HepG2 (cell line): ENCODE data around the gene NADK2. TPM values are rescaled to one million over a fixed set of nuclear protein-coding genes. Genes with fewer than 3 reads are reported as not detected.
A peak's percentile ranks its signal among the peaks of the same experiment; 100 is the strongest.

ENCODE experiments used
- AGO1 ChIP-seq: fragments of 200-400 bp; formaldehyde crosslinking; IDR thresholded peaks from 2 replicates; pipeline ENCODE4 v1.6.1; 2017; ENCODE audit warnings: mild to moderate bottlenecking, low read depth, low read length, moderate library complexity; ENCODE audit not compliant: poor library complexity, severe bottlenecking
- ATRX ChIP-seq: sonication (generic); formaldehyde crosslinking; IDR thresholded peaks from 2 replicates; pipeline ENCODE4 v1.4.0; 2020; ENCODE audit warnings: missing genetic modification reagents, borderline replicate concordance
- CENPX ChIP-seq: sonication (generic); formaldehyde crosslinking; IDR thresholded peaks from 2 replicates; pipeline ENCODE4 v1.9.0; 2021; ENCODE audit warnings: mild to moderate bottlenecking, missing genetic modification reagents, moderate library complexity
- CHCHD3 ChIP-seq: sonication (generic); formaldehyde crosslinking; IDR thresholded peaks from 2 replicates; pipeline ENCODE4 v1.8.0; 2022; ENCODE audit warnings: mild to moderate bottlenecking, missing genetic modification reagents, moderate library complexity
- ETS1 ChIP-seq: sonication (generic); formaldehyde crosslinking; IDR thresholded peaks from 2 replicates; pipeline ENCODE4 v1.4.0; 2020; ENCODE audit warnings: missing genetic modification reagents
- ETV5 ChIP-seq: IDR thresholded peaks from 2 replicates; pipeline ENCODE4 v1.6.1; 2018; ENCODE audit warnings: missing biosample characterization, missing genetic modification reagents, inconsistent platforms, borderline replicate concordance
- HOXA3 ChIP-seq: sonication (generic); formaldehyde crosslinking; IDR thresholded peaks from 2 replicates; pipeline ENCODE4 v1.5.0; 2020; ENCODE audit warnings: missing genetic modification reagents
- NCOA2 ChIP-seq: sonication (generic); formaldehyde crosslinking; IDR thresholded peaks from 2 replicates; pipeline ENCODE4 v1.8.0; 2022; ENCODE audit warnings: inconsistent platforms
- NCOR1 ChIP-seq: fragments of 200-600 bp; sonication (generic); IDR thresholded peaks from 2 replicates; pipeline ENCODE4 v1.7.0; 2017; ENCODE audit warnings: antibody characterized with exemption, low read length, borderline replicate concordance
- NFE2 ChIP-seq: sonication (generic); formaldehyde crosslinking; IDR thresholded peaks from 2 replicates; pipeline ENCODE4 v1.4.0; 2020; ENCODE audit warnings: missing genetic modification reagents
- NFKB2 ChIP-seq: sonication (generic); formaldehyde crosslinking; IDR thresholded peaks from 2 replicates; pipeline ENCODE4 v1.4.0; 2020; ENCODE audit warnings: missing genetic modification reagents, borderline replicate concordance
- NR3C1 ChIP-seq: sonication (generic); formaldehyde crosslinking; IDR thresholded peaks from 2 replicates; pipeline ENCODE4 v1.4.0; 2020; ENCODE audit warnings: missing genetic modification reagents
- RNF219 ChIP-seq: sonication (generic); formaldehyde crosslinking; IDR thresholded peaks from 2 replicates; pipeline ENCODE4 v1.5.0; 2020; ENCODE audit warnings: mild to moderate bottlenecking, missing genetic modification reagents
- SETDB1 ChIP-seq: sonication (generic); formaldehyde crosslinking; IDR thresholded peaks from 2 replicates; pipeline ENCODE4 v1.5.1; 2020; ENCODE audit warnings: missing genetic modification reagents, mild to moderate bottlenecking, borderline replicate concordance
- SIX1 ChIP-seq: sonication (generic); formaldehyde crosslinking; IDR thresholded peaks from 2 replicates; pipeline ENCODE4 v1.4.0; 2020; ENCODE audit warnings: missing genetic modification reagents, borderline replicate concordance
- ZBTB1 ChIP-seq: sonication (generic); formaldehyde crosslinking; IDR thresholded peaks from 2 replicates; pipeline ENCODE4 v1.4.0; 2020; ENCODE audit warnings: missing genetic modification reagents, borderline replicate concordance
- ZBTB20 ChIP-seq: sonication (generic); formaldehyde crosslinking; IDR thresholded peaks from 2 replicates; pipeline ENCODE4 v1.8.1; 2023; ENCODE audit warnings: missing genetic modification reagents, low read depth, mild to moderate bottlenecking, borderline replicate concordance
- ZBTB3 ChIP-seq: sonication (generic); formaldehyde crosslinking; IDR thresholded peaks from 2 replicates; pipeline ENCODE4 v1.4.0; 2020; ENCODE audit warnings: low read depth, mild to moderate bottlenecking, moderate library complexity, missing genetic modification reagents, borderline replicate concordance
- ZBTB33 ChIP-seq: sonication (generic); formaldehyde crosslinking; IDR thresholded peaks from 2 replicates; pipeline ENCODE4 v1.4.0; 2020; ENCODE audit warnings: missing genetic modification reagents
- ZBTB7B ChIP-seq: sonication (generic); formaldehyde crosslinking; IDR thresholded peaks from 2 replicates; pipeline ENCODE4 v1.4.0; 2020; ENCODE audit warnings: missing genetic modification reagents
- ZMAT3 ChIP-seq: sonication (generic); formaldehyde crosslinking; conservative IDR thresholded peaks from 2 replicates; pipeline ENCODE4 v1.7.0; 2021; ENCODE audit warnings: missing genetic modification reagents
- ZNF569 ChIP-seq: sonication (generic); formaldehyde crosslinking; IDR thresholded peaks from 2 replicates; pipeline ENCODE4 v1.5.0; 2020; ENCODE audit warnings: mild to moderate bottlenecking, missing genetic modification reagents, moderate library complexity, borderline replicate concordance
- polyA plus RNA-seq, 8 experiments: library from polyadenylated mRNA; depleted of rRNA in 3 of 8; stranded (reverse) in 7 of 8; unstranded in 1 of 8; fragments of >200 nt; fragmentation: Illumina TruSeq in 4 of 8; extraction: Trizol in 4 of 8; gene quantifications; 2 replicates each; pipeline versions ENCODE4 v1.2.1 to v1.2.3, GENCODE V29; 2011 to 2016; ENCODE audit warnings: low read depth in 4 of 8, missing spikeins in 1 of 8, mixed read lengths in 1 of 8; ENCODE audit not compliant: insufficient read depth in 1 of 8
- total RNA-seq, 5 experiments: library from RNA; depleted of rRNA; stranded (reverse); fragments of >200 nt; fragmentation: Illumina TruSeq; extraction: Trizol; gene quantifications; 2 replicates each; pipeline ENCODE4 v1.2.3, GENCODE V29; 2016; ENCODE audit warnings: low read depth in 1 of 5

The NADK2 gene
- total and polyA plus RNA-seq, 2 of the 13 experiments (the other 11 are each of a cell fraction or from before 2014, with no cell fraction given) = 13.9 to 71.4 TPM

DNA sequence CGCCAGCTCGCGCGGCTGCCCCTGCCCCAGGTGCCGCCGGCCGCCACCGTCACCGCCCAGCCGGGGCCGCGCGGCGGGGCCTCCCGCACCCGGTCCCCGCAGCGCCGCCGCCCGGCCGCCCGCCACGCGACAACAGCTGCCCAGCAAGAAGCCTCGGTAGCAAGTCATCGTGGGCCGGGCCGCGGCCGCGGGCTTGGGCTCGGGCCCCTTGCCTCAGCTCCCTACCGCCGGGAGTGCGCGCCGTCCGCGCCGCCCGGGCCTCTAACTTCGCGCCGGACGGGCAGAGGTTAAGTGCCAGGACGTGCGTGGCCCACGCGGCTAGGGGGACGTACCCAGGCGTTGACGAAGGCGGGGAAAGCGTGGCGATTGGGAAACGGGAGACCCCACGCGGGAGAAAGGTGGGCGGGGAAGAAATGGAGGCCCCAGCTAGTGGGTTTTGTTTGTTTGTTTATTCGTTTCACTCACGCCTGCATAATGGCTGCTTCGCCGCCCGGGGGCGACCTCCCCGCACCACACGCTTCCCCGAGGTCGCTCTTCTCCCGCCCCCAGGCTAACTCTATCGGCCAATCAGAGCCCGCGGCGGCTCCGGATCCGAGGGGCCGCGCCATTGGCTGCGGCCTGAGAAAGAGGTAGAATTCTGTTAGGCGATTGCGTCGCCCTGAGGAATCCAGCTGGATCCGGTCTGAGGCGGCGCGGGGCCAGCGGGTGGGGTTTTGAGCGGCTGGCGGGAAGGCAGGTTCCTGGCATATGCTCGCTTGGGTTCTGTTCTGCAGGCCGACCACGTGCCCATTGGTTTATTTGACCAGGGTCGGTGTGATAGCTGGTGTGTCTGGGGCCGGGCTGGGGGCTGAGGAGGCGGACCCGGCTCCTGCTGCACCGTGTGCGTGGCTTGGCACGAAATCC lies at the start of gene NADK2 (continued):
- no peak for TF ChIP-seq ZBTB33 (CRISPR knock-in tag)
- 0 out of 2 replicates have a peak, but pooled peaks have one; percentile 44 for TF ChIP-seq ZBTB3 (CRISPR knock-in tag)
- no peak; the same call in 1 of the 2 replicates for TF ChIP-seq RNF219 (CRISPR knock-in tag)
- no peak for TF ChIP-seq ATRX
- peak; percentile 52; the same call in 1 of the 2 replicates for TF ChIP-seq HOXA3 (CRISPR knock-in tag)
- TF ChIP-seq SETDB1 (CRISPR knock-in tag) = no peak
- peak; percentile 53 for TF ChIP-seq NCOA2 (CRISPR knock-in tag)
- TF ChIP-seq ZNF569 (CRISPR knock-in tag) = no peak
- TF ChIP-seq ETV5 (CRISPR knock-in tag) = peak; percentile 75
- TF ChIP-seq CENPX (CRISPR knock-in tag) = no peak
- peak; percentile 88; the same call in 1 of the 2 replicates for TF ChIP-seq ZMAT3 (CRISPR knock-in tag)
- no peak for TF ChIP-seq NFE2 (CRISPR knock-in tag)
- 0 out of 2 replicates have a peak, but pooled peaks have one; percentile 17 for TF ChIP-seq ZBTB20 (CRISPR knock-in tag)
- no peak; the same call in 1 of the 2 replicates for TF ChIP-seq NCOR1
- TF ChIP-seq NR3C1 (CRISPR knock-in tag) = no peak
- TF ChIP-seq ZBTB7B = peak; percentile 89
- no peak; the same call in 1 of the 2 replicates for TF ChIP-seq CHCHD3
- no peak for TF ChIP-seq SIX1 (CRISPR knock-in tag)
- TF ChIP-seq ETS1 (CRISPR knock-in tag) = 0 out of 2 replicates have a peak, but pooled peaks have one; percentile 45
- TF ChIP-seq NFKB2 (CRISPR knock-in tag) = peak; percentile 80
- TF ChIP-seq ZBTB1 (CRISPR knock-in tag) = no peak
- TF ChIP-seq AGO1 = no peak
